Measurements from ENCODE around the gene CAPN3. TPM values are rescaled to one million over a fixed set of nuclear protein-coding genes. Genes with fewer than 3 reads are reported as not detected.

CAPN3 gene
- total RNA-seq, 4 donors from 2014 or later: 0.79 to 16.2 (median 3.9) TPM

GRCh38 chr15:42365921-42366550 is 6.7 kb downstream of the CAPN3 start:
- H3K27ac ChIP-seq: no peak overlapping the region
- no peaks in the 10 kb centered on the region for H3K9me3 ChIP-seq
- ATAC-seq: no peak
- no peak overlapping the region for H3K4me3 ChIP-seq
- TF ChIP-seq CTCF (IDR thresholded peaks at IDR 0.05) (no peak), POLR2A (IDR thresholded peaks at IDR 0.05) (no peak), POLR2AphosphoS5 (IDR thresholded peaks at IDR 0.05) (no peak), EP300 (IDR thresholded peaks at IDR 0.05) (no peak)
- no peaks in the 10 kb centered on the region for H3K36me3 ChIP-seq
- WGBS, 2 donors (ENCODE audit: low coverage in 1 of 2): 83 to 92% methylated on average over 5 of the region's 5 CpGs
- no peaks in the 10 kb centered on the region for H3K4me1 ChIP-seq
- H3K27me3 ChIP-seq: no peaks in the 10 kb centered on the region

DNA sequence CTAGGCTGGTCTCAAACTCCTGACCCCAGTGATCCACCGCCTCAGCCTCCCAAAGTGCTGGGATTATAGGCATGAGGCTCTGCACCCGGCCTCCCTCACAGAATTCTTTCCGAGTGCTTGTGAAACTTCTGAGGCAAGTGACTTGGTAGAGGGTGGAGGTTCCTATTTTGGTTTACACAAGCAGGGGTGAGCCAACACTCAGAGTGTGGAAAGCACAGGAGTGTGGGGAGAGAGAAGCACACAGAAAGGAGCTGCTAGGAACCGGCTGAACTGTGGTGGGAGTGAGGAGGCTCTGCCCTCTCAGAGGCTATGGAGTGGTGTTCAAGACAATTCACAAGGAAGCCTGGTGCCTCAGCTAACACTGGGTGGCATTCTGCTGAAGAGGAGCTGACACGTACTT is 7.7 kb downstream of the CAPN3 start:
- WGBS, 2 donors (ENCODE audit: low coverage in 1 of 2): 16 to 60% methylated on average over 4 to 5 of the region's 5 CpGs
- ATAC-seq: peak; percentile 79

GRCh38 chr15:42368096-42368495 is 8.8 kb downstream of the CAPN3 start:
- WGBS, 2 donors (ENCODE audit: low coverage in 1 of 2): 85 to 88% methylated on average over 3 of the region's 3 CpGs

More for the DNA sequence above, 7.7 kb downstream of the CAPN3 start:
- no peak for TF ChIP-seq EP300 (IDR thresholded peaks at IDR 0.05)
- TF ChIP-seq CTCF (IDR thresholded peaks at IDR 0.05): no peak
- TF ChIP-seq POLR2A (IDR thresholded peaks at IDR 0.05): no peak
- TF ChIP-seq POLR2AphosphoS5 (IDR thresholded peaks at IDR 0.05): no peak
- Histone ChIP-seq H3K27me3 (no peaks in the 10 kb centered on the region), H3K36me3 (no peaks in the 10 kb centered on the region), H3K4me1 (no peaks in the 10 kb centered on the region), H3K9me3 (no peaks in the 10 kb centered on the region), H3K4me3 (no peak overlapping the region), H3K27ac (no peak overlapping the region)

GRCh38 chr15:42371096-42371495 is 11.8 kb downstream of the CAPN3 start:
- Histone ChIP-seq H3K27me3 (no peaks in the 10 kb centered on the region), H3K27ac (no peak overlapping the region), H3K4me3 (no peak overlapping the region), H3K36me3 (no peaks in the 10 kb centered on the region), H3K4me1 (no peaks in the 10 kb centered on the region), H3K9me3 (no peaks in the 10 kb centered on the region)
- no peak for ATAC-seq
- 60 to 69% methylated on average over 2 of the region's 2 CpGs for WGBS, 2 donors (ENCODE audit: low coverage in 1 of 2)
- TF ChIP-seq POLR2AphosphoS5 (IDR thresholded peaks at IDR 0.05) (no peak), EP300 (IDR thresholded peaks at IDR 0.05) (no peak)

More at GRCh38 chr15:42368096-42368495, 8.8 kb downstream of the CAPN3 start:
- Histone ChIP-seq H3K27me3 (no peaks in the 10 kb centered on the region), H3K4me1 (no peaks in the 10 kb centered on the region), H3K9me3 (no peaks in the 10 kb centered on the region), H3K27ac (no peak overlapping the region), H3K4me3 (no peak overlapping the region), H3K36me3 (no peaks in the 10 kb centered on the region)
- no peak for TF ChIP-seq POLR2A (IDR thresholded peaks at IDR 0.05)
- no peak for TF ChIP-seq POLR2AphosphoS5 (IDR thresholded peaks at IDR 0.05)
- TF ChIP-seq EP300 (IDR thresholded peaks at IDR 0.05): no peak
- TF ChIP-seq CTCF (IDR thresholded peaks at IDR 0.05): no peak
- ATAC-seq: no peak

DNA sequence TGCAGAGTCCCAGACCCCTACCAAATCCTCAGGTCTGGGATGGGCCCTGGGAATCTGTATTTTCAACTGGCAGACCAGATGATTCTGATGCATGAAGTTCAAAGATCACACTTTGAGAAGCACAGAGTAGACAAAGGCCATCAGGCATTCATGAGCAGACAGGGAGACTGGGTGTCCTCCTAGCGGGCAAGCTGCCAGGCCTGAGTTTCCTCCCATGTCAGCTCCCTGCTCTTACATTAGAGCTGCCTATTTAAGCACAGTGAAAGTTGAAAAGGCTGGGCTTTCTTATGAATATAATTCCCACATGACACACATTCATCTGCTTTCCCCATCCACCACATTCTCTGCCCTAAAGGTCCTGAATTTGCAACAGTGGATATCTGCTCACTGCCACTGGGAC is 14.0 kb downstream of the CAPN3 start:
- 67% methylated on average over 1 of the region's 1 CpG; no CpG with 5 or more reads in 1 of the 2 donors for WGBS, 2 donors (ENCODE audit: low coverage in 1 of 2)

More for the DNA sequence above, 14.0 kb downstream of the CAPN3 start:
- H3K27ac ChIP-seq: no peak overlapping the region
- H3K4me3 ChIP-seq: no peak overlapping the region
- no peaks in the 10 kb centered on the region for H3K9me3 ChIP-seq
- ATAC-seq: no peak
- no peaks in the 10 kb centered on the region for H3K4me1 ChIP-seq
- H3K36me3 ChIP-seq: no peaks in the 10 kb centered on the region
- no peak for TF ChIP-seq POLR2AphosphoS5 (IDR thresholded peaks at IDR 0.05)
- TF ChIP-seq CTCF (IDR thresholded peaks at IDR 0.05): no peak
- TF ChIP-seq EP300 (IDR thresholded peaks at IDR 0.05): no peak
- TF ChIP-seq POLR2A (IDR thresholded peaks at IDR 0.05): no peak
- no peaks in the 10 kb centered on the region for H3K27me3 ChIP-seq
